GM12873 (cell line): ENCODE data around the gene CHRNA5.

ENCODE experiments used
- TF ChIP-seq, protein P1 (sequence below): IDR thresholded peaks from 2 replicates; pipeline ENCODE4 v1.5.1; 2012; ENCODE audit warnings: low read depth, mild to moderate bottlenecking, moderate library complexity, low read length, control low read depth; ENCODE audit not compliant: insufficient read depth; ENCODE audit errors: missing control alignments

Gene CHRNA5

DNA sequence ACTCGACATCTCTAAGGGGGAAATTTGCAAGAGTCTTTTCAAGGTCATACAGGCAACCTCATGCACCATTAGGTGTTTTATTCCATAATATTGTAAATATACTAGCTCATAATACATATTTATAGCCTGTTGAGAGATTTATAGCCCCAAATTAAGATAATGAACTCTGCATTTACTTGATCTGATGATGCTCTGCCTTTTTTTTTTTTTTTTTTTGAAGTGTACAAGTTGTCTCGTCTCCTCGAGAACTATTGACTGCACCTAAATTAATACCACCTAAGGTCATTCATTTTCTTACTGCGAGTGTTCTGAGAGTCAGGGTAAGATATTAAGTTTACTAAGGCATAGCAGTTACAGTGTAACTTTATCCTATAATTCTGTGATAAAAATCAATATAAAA lies 6.1 kb downstream of the CHRNA5 start:
- TF ChIP-seq, protein P1, sequence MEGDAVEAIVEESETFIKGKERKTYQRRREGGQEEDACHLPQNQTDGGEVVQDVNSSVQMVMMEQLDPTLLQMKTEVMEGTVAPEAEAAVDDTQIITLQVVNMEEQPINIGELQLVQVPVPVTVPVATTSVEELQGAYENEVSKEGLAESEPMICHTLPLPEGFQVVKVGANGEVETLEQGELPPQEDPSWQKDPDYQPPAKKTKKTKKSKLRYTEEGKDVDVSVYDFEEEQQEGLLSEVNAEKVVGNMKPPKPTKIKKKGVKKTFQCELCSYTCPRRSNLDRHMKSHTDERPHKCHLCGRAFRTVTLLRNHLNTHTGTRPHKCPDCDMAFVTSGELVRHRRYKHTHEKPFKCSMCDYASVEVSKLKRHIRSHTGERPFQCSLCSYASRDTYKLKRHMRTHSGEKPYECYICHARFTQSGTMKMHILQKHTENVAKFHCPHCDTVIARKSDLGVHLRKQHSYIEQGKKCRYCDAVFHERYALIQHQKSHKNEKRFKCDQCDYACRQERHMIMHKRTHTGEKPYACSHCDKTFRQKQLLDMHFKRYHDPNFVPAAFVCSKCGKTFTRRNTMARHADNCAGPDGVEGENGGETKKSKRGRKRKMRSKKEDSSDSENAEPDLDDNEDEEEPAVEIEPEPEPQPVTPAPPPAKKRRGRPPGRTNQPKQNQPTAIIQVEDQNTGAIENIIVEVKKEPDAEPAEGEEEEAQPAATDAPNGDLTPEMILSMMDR = no peak

DNA sequence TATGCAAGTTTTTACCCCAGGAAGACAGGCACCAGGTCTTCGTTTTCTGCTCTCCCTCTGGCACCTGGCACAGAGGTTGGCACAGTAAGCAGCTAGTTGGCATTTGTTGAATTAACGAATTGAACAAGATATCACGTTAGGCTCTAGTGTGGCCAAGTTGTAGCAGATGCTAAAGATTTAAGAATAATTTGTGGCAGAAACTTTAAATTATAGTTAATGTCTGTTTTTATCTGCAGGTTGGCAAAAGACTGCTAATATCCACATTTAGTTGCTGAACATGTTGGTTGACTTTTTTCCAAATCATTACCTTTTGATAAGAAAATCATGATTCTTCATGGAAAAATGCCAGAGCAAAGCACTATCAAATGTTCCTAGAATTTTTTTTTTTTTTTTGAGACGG lies 8.1 kb downstream of the CHRNA5 start:
- TF ChIP-seq, protein P1 = no peak

DNA sequence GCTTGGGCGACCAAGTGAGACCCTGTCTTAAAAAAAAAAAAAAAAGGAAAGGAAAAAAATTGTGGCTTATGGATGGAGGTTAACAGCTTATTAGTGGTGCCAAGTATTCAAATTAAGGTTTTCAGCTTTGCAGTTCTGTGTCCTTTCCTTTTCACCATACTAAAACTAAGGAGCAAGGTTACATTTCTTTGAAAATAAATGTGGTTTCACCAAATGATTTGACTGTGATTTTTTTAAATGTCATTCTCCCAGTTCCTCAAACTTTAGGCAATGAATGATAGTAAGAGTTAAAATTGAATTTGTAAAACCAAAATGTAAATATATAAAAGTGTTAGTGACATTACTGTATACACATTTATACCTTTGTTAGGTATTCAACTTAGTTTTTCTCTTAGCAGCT lies 9.6 kb downstream of the CHRNA5 start:
- TF ChIP-seq, protein P1 = no peak

DNA sequence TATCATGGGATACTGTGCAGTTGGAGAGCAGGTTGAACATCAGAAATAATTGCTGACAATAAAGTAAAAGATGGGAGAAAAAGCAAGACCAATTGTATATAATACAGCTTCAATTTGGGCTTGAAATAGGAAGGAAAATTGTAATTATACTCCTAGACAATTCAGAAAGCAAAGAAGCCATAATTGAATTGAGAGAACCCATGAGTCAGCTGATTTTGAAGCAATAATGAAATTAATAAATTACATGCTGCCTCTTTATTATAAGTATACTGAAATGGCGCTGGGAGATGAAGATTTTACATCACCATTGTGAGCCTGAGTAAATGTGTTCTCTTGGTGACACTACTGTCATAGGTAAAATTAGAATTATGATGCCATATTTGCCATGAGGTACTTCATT lies 32.3 kb downstream of the CHRNA5 start:
- TF ChIP-seq, protein P1 = no peak

DNA sequence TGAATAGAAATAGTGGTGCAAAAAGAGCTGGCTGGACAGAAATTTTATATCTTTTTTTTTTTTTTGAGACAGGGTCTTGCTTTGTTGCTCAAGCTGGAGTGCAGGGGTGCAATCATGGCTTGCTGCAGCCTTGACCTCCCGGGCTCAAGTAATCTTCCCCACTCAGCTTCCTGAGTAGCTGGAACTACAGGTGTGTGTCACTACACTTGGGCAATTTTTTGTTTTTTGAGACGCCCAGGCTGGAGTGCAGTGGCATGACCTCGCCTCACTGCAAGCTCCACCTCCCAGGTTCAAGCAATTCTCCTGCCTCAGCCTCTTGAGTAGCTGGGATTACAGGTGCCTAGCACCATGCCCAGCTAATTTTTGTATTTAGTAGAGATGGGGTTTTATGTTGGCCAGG lies 33.0 kb downstream of the CHRNA5 start:
- TF ChIP-seq, protein P1 = no peak

DNA sequence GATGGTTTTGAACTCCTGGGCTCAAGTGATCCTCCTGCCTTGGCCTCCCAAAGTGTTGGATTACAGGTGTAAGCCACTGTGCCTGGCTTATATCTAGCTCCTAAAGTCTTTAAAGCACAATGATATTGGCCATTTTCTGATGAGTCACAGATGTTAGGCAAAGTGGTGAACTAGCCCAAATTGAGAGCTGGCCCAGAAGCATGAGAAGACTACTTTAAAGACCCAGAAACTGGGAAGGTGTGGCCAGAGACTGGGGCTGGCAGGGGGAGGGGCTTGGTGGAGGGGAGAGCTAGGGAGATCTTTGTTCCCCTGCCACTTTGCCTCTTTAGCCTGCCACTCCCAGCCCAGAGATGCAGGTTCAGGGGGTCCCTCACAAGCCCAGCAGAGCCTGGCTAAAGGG lies 33.9 kb downstream of the CHRNA5 start:
- TF ChIP-seq, protein P1 = no peak

DNA sequence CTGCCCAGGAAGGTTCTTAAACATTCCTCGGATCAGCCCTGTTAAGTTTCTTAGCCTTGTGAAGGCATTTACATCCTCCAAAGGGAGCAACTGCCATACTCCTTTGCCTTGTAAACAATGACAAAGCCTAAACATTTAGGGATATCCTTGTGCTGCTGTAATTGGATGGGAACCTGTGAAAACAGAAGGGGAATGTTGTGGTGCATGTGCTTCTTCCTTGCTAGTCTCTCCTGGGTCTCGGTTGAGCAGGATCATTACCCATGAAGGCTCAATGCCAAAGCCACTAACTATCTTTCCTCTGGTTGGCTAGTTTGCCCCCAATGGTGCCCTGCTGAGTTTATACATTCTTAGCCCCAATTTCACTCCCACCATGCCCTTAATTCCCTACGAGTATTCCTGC lies 38.1 kb downstream of the CHRNA5 start:
- TF ChIP-seq, protein P1 = no peak

DNA sequence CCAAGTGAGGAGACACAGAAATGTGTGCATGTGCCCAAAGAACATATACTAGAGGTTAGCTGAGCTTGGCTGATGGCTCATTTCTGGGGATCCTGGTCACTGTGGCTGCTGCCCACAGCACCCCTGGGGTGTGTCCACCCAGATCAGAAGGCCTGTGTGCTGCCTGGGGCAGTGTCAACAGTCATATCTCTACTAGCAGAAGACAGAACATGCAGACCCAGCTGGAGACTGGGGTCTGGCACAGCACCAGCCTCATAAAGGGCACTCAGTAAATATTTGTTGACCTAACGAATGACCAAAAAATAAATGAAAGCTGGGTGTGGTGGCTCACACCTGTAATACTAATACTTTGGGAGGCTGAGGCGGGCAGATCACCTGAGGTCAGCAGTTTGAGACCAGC lies 39.1 kb downstream of the CHRNA5 start:
- TF ChIP-seq, protein P1 = no peak
